ENCODE measurements around the gene CASP12.
"Not testable (repeated sequence)": the region's sequence is repeated elsewhere in the genome, so short reads cannot be mapped to it uniquely, and the experiment has no call there.

CASP12 gene

GRCh38 chr11:104897891-104898684 is at the start of gene CASP12:
Gene CASP12, minus strand, starts transcription at chr11:104898460.
- no peak for DNase-seq (ENCODE audit: low read depth in 2 of 2)

DNA sequence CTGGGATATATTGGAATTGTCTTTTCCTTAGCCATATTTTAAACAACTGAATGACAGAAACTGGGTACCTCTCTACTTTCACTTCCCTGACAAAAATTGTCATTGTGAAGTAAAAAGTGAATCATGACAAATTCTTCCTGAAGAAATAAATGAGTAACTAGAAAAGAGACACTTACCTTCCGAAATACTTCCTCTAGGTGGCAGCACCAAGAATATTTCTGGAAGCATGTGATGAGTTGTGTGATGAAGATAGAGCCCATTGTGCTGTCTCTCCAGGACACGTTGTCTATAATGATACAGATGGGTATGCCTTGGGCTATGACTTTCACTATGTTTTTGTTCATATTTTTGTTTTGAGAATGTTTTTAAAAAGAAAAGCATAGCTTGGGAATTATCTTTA is 48.6 kb upstream of the CASP12 start:
- no peak for DNase-seq (ENCODE audit: low read depth in 2 of 2)

- DNase-seq (ENCODE audit: low read depth in 2 of 2), result no peak
Observed at GRCh38 chr11:104944076-104944475, 45.8 kb upstream of the CASP12 start.

DNA sequence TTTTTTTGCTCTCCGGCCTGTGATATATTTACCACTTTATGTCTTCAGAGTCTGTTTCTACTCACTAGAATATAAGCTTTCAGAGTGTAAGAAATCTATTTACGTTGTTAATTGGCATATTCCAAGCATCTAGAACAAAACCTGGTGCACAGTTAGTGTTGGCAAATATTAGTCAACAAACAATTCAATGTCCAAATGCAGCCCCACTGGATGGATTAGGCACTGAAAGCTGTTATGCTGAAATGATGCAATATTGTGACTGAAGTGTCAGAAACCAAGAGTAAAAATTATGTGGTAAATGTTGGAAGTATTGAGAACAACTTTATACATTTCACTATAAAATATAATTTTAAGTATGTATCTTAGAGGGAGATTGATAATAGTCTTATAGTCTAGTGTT is 45.3 kb upstream of the CASP12 start:
- no peak for DNase-seq (ENCODE audit: low read depth in 2 of 2)

- no peak for DNase-seq (ENCODE audit: low read depth in 2 of 2)
Observed at GRCh38 chr11:104934594-104934993, 36.3 kb upstream of the CASP12 start.

DNA sequence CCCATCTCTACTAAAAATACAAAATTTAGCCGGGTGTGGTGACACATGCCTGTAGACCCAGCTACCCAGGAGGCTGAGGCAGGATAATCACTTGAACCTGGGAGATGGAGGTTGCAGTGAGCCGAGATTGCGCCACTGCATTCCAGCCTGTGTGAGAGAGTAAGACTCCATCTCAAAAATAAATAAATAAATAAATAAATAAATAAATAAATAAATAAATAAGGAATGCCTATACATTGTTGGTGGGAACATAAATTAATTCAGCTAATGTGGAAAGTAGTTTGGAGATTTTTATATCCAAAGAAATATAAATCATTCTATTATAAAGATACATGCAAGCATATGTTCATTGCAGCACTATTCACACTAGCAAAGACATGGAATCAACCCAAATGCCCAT is 35.8 kb upstream of the CASP12 start:
- DNase-seq (ENCODE audit: low read depth in 2 of 2), result not testable (repeated sequence)

DNA sequence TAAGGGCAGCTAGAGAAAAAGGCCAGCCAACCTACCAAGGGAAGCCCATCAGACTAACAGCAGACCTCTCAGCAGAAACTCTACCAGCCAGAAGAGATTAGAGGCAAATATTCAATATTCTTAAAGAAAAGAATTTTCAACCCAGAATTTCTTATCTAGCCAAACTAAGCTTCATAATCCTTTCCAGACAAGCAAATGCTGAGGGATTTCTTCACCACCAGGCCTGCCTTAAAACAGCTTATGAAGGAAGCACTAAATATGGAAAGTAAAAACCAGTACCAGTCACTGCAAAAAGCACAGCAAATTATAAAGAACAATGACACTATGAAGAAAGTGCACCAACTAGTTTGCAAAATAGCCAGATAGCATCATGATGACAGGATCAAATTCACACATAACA is 30.6 kb upstream of the CASP12 start:
- no peak for DNase-seq (ENCODE audit: low read depth in 2 of 2)

DNA sequence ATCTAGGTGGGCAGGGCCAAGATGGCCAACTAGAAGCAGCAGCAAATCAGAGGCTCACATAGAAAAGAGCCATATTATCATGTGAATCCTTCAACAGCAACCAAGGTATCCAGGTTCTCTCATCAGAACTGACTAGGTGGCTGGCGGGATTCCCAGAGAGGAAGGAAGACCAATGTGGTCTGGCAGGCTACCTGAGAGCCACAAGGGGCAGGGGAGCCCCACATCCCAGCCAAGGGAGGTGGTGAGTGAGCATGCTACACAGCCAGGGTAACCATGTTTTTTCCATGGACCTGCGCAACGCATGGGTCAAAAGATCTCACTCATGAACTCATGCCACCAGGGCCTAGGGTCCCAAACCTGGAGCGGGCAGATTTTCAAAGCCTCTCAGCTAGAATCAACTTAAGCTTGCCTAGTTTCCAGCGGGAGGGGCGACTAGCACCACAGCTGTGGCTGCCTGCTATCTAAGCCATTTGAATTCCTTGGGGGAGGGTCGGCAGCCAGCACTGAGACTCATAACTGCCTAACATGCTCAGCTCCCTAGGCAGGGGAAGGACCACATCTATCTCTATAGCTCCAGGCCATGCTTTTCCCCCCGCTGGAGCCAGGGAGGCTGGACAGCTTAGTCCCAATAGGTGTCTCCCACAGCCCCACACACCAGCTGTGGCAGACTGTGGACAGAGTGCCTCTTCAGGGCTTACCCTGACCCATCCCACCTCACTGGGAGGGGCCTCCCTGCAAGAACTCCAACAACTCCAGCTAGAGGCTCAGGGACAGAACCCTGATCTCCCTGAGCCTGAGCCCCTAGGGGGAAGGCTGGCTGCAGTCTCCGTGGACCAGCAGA is 28.7 kb upstream of the CASP12 start:
- no peak for DNase-seq (ENCODE audit: low read depth in 2 of 2)

DNA sequence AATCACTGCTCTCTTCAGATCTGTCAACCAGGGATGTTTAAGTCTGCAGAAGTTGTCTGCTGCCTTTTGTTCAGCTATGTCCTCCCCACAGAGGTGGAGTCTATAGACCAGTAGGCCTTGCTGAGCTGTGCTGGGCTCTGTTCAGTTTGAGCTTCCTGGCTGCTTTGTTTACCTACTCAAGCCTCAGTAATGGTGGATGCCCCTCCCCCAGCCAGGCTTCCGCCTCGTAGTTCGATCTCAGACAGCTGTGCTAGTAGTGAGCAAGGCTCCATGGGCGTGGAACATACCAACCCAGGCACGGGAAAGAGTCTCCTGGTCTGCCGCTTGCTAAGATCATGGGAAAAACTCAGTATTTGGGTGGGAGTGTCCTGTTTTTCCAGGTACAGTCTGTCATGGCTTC is 27.6 kb upstream of the CASP12 start:
- no peak for DNase-seq (ENCODE audit: low read depth in 2 of 2)

DNA sequence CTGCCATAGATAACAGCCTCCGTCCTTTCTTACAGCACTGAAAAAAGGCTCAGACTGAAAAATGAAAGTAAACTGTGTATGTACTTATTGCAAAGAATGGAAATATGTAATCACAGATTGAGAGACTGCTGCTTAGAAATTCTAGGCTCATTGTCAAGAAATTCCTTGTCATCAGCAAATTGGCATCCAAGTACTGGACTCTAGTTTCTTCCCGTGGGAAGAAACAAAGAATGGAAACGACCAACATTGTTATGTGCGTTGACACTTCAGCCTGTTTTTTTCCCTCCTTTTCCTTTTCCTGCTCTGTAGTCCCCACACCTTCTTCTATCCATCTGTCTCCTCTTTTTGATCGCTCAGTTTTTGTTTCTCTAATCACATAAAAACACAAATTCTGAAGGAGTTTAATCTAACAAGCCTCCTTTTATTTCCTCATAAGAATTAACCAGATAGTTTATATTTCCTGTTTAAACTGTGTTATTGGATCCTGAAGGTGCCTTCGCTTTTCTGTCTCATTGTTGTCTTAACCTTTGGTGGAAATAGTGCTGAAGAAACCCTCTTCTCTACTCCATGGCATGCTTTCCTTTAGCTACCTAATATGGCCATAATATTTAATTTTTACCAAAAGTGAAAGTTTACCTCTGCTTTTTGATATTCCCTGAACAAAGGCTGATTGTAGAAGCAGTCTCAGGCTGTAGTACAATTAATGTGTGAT is 20.0 kb upstream of the CASP12 start:
- no peak for DNase-seq (ENCODE audit: low read depth in 2 of 2)

DNA sequence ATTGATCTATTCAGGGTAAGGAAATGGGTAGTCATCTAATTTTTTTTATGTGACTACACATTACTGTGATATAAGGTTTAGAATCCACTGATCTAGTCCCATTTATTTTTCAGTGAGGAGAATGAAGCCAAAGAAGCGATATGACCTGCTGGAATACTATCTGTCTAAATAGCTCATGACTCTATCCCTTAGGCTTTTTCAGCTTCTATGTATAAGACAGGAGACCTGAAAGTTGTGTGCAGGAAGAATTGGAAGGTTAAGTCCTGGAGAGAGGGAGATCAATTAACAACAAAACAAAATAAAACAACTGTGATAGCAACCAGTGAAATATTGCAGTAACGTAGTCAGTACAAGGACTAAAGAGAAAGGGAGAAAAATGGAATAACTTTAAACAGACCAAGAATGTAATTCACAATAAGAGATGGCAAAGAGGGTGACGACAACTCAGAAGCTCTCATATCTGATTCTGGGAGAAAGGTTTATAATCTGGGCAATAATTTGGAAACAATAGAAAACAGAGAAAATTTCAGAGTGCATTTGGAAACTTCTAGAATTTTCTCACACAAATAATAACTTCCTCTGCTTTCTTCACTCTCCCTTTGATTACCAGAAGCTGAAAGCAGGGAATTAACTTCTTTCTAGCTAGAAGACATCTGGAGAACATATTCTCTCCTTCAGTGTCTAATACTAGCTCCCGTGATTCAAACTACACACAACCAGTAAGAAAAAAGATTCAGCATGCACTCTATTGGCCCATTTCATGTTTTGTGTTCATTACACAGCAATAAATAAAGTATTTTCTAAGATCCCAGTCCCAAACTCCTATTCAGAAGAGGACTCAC is 19.2 kb upstream of the CASP12 start:
- no peak for DNase-seq (ENCODE audit: low read depth in 2 of 2)

- DNase-seq (ENCODE audit: low read depth in 2 of 2), result no peak
Observed at GRCh38 chr11:104916442-104916841, 18.2 kb upstream of the CASP12 start.

DNA sequence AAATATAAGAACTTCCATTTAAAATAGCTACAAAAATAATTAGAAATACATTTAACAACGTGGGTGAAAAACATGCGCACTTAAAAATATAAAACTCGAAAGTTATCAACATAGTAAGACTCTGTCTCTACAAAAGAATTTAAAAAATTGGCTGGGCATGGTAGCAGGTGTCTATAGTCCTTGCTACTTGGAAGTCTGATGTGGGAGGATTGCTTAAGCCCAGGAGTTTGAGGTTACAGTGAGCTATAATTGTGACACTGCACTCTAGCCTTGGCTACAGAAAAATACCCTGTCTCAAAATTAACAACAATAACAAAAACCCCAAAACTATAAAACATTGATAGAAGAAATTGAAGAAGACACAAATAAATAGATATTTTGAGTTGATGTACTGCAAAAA is 13.8 kb upstream of the CASP12 start:
- DNase-seq (ENCODE audit: low read depth in 2 of 2), result no peak

- DNase-seq (ENCODE audit: low read depth in 2 of 2), result no peak
Observed at GRCh38 chr11:104908186-104908531, 9.9 kb upstream of the CASP12 start.

GRCh38 chr11:104907521-104908185 is 9.4 kb upstream of the CASP12 start:
- no peak for DNase-seq (ENCODE audit: low read depth in 2 of 2)

- no peak for DNase-seq (ENCODE audit: low read depth in 2 of 2)
Observed at GRCh38 chr11:104905271-104905670, 7.0 kb upstream of the CASP12 start.

- DNase-seq (ENCODE audit: low read depth in 2 of 2), result no peak
Observed at GRCh38 chr11:104899226-104899625, 966 bp upstream of the CASP12 start.

- no peak for DNase-seq (ENCODE audit: low read depth in 2 of 2)
Observed at GRCh38 chr11:104898685-104899013, 389 bp upstream of the CASP12 start.

- DNase-seq (ENCODE audit: low read depth in 2 of 2), result no peak
Observed at GRCh38 chr11:104895634-104896033, 2.6 kb downstream of the CASP12 start.

- DNase-seq (ENCODE audit: low read depth in 2 of 2), result no peak
Observed at GRCh38 chr11:104893876-104894275, 4.4 kb downstream of the CASP12 start.

Measured in stimulated activated CD4-positive, alpha-beta T cell treated with anti-CD3 and anti-CD28 coated beads, Interleukin-12 subunit alpha, Interleukin-12 subunit beta, amount 100 ng/mL, for 24 hours (primary cell).